HG03565 (cell line): ENCODE results near the gene RNASEH2C.
"Not testable (repeated sequence)": the region's sequence is repeated elsewhere in the genome, so short reads cannot be mapped to it uniquely, and the experiment has no call there.

Experiments used
- ATAC-seq: cut with Tn5 transposase; IDR thresholded peaks from one replicate; pipeline ENCODE4 v1.9.1; 2021; ENCODE audit warnings: mild to moderate bottlenecking, moderate library complexity; ENCODE audit not compliant: unreplicated experiment

RNASEH2C gene

GRCh38 chr11:65717906-65718305 is 2.7 kb downstream of the RNASEH2C start:
- no peak for ATAC-seq

DNA sequence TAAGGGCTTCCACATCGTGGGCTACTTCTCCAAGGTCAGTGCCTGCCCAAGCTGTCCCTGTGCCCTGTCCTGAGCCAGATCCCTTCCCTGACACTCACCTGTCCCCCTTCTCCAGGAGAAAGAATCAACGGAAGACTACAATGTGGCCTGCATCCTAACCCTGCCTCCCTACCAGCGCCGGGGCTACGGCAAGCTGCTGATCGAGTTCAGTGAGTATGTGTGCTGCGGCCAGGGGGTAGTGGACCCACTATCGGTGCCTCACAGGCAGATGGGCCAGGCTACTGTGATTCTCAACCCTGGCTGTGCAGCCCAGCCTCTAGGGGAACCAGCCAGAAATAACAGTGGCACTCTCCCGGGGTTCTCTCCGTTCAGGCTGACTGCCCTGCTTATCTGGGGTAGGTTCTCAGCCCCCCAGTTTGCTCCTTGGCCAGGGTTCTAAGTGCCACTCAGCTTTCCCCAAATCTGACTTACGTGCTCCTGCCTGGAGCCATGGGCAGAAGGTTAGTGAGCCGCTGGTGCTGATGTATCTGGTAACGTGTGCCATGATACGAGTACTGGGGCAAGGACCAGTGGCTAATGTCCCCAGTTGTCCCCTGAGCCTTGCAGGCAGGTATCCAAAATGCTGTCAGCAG is 3.7 kb downstream of the RNASEH2C start:
- ATAC-seq, result no peak

DNA sequence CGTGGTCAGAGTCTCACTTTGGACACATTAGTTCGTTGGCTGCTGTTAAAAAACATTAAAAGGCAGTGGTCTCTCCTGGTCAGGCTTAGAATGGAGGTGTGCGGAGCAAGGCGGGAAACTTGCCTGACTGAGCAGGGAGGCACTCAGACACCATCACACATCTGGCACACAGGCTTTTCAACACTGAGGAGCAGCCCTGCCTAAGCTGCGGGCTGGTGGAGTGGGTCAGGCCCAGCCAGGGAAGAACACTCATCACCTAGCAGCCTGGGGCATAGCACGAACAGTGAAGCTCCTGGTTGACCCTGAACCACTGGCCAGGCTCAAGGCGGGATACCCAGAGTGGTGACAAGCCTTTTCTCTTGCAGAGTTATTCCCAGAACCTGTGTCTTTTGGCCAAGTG is 4.3 kb downstream of the RNASEH2C start:
- no peak for ATAC-seq

DNA sequence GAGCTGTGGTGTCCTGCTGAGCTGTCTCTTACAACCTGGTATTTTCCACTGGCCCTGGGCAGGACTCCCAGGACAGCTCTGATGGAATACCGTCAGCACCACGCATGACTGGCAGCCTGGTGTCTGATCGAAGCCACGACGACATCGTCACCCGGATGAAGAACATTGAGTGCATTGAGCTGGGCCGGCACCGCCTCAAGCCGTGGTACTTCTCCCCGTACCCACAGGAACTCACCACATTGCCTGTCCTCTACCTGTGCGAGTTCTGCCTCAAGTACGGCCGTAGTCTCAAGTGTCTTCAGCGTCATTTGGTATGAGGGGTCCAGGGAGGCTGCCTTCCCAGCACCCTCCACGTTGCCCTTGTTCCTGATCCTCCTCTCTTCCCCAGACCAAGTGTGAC is 6.2 kb downstream of the RNASEH2C start:
- ATAC-seq, result no peak

- no peak for ATAC-seq
Measured at GRCh38 chr11:65713212-65713969, 7.2 kb downstream of the RNASEH2C start.

DNA sequence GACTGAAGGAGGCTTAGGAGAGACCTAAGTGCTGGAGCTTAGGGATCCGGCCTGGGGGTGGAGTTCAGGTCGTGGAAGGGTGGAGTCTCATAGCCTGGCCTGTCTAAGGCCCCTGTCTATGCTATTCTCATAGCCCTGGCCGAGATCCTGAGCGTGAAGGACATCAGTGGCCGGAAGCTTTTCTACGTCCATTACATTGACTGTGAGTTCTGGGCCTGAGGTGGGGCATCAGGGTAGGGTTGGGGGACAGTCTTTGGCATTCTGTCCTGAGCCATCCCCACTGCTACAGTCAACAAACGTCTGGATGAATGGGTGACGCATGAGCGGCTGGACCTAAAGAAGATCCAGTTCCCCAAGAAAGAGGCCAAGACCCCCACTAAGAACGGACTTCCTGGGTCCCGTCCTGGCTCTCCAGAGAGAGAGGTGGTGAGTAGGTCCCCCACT is 7.9 kb downstream of the RNASEH2C start:
- no peak for ATAC-seq

- peak; percentile 75 for ATAC-seq
Measured at GRCh38 chr11:65711785-65712632, 8.6 kb downstream of the RNASEH2C start, which contains the start of gene KAT5. TSS of gene KAT5 (plus strand) at chr11:65712252. CDS start at chr11:65712268, 16 bp downstream.

DNA sequence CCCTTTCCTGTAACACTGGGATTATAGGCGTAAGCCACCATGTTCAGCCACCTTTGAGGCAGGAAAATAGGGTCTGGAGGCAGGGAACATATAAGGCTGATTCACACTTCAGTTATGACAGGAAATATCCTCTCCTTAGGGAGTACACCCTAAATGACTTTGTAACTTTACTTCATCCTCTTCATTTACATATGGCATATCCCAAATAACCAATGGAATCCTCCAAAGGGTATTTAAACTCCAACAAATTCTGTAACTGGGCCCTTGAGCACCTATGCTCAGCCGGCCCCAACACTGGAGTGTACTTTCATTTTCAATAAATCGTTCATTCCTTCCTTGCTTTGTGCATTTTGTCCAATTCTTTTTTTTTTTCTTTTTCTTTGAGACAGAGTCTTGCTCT is 10.2 kb downstream of the RNASEH2C start:
- no peak for ATAC-seq

- no peak for ATAC-seq
Measured at GRCh38 chr11:65709661-65710060, 10.9 kb downstream of the RNASEH2C start.

DNA sequence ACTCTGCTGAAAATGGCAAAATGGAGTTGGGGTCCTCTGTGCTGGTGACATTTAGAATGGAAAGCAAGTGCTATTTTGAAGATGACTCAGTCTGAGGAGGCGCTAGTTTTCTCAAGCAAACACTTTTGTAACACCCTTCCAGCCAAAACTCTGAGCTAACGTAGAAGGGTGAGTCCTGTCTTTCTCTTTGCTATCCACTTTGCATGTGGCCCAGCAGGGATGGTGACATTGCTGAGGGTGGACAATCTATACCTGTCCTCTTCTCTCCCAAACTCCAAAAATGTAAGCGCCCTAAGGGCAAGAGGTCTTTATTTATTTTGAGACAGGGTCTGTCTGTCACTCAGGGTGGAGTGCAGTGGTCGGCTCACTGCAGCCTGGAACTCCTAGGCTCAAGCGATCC is 12.1 kb downstream of the RNASEH2C start:
- no peak for ATAC-seq

- ATAC-seq, result not testable (repeated sequence)
Measured at GRCh38 chr11:65707002-65707401, 13.6 kb downstream of the RNASEH2C start.

- ATAC-seq, result not testable (repeated sequence)
Measured at GRCh38 chr11:65706303-65706763, 14.3 kb downstream of the RNASEH2C start.

DNA sequence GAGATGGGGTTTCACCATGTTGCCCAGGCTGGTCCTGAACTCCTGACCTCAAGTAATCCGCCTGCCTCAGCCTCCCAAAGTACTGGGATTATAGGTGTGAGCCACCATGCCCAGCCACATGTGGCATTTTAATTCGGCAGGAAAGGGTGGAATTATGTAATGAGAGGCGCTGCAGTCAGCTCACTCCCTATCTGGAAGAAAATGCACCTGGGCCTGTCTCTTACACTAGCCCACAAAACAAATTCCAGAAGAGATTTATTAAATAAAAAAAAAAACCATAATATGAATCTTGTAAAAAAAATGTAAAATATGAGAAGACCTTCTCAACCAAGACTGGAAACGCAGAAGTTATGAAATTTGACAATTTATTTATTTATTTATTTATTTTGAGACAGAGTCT is 16.8 kb downstream of the RNASEH2C start:
- no peak for ATAC-seq

DNA sequence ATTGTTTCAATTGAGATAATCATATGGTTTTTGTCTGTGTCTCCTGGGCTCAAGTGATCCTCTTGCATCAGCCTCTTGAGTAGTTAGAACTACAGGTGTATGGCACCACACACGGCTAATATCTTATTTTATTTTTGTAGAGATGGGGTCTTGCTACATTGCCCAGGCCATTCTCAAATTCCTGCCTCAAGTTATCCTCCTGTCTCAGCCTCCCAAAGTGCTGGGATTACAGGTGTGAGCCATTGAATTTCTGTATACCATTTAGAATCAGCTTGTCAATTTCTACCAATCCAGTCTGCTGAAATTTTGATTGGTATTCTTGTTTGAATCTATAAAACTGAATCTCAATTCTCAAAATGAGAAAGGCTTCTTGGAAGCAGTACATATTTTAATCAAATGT is 18.9 kb downstream of the RNASEH2C start:
- ATAC-seq, result no peak

GRCh38 chr11:65700399-65700798 is 20.2 kb downstream of the RNASEH2C start:
- ATAC-seq, result no peak

- ATAC-seq, result no peak
Measured at GRCh38 chr11:65699306-65699705, 21.3 kb downstream of the RNASEH2C start.

DNA sequence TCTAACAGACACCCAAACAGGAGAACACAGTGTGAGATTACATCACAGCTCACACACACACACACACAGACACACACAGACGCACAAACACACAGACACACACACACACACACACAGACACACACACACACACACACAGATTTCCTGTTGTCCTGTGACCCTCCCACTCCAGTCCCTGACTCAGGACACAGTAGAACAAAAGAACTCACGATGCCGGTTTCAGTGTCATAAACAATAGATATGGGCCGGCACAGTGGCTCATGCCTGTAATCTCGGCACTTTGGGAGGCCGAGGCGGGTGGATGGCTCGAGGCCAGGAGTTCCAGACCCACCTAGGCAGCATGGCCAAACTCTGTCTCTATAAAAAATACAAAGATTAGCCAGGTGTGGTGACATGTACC is 22.4 kb downstream of the RNASEH2C start:
- ATAC-seq, result no peak

DNA sequence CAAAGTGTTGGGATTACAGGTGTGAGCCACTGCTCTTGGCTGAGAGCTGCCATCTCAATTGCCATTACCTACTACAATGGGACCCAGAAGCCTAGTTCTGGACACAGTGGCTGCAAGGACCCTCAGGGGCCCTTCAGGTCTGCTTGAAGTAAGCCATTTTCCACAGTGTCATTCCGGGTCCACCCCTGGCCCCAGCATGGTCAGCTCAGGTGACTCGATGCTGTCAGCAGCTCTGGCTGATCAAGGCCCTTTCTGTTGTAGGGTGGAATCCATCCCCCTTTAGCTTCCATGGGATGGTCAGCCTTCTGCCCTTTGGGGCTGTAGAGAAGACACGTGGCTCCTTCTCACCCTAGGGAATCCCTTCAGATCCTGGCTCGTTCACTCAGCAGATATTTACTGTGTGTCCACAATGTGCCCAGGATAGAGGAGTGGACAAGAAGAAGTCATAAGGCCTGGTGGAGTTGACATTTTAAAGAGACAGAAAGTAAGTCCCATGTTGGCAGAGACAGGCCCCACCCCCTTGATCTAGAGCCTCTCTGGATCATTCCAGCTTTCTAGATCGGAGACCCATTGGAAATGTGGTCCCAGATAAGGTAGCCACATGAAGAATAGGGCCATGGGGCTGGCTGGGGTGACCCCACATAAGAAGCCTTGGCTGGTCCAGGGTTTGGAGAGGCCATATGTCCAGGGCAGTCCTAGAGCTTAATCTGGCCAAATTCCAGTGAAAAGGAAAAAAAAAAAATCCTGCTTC is 23.6 kb downstream of the RNASEH2C start:
- no peak for ATAC-seq

- no peak for ATAC-seq
Measured at GRCh38 chr11:65695459-65696241, 24.9 kb downstream of the RNASEH2C start.

DNA sequence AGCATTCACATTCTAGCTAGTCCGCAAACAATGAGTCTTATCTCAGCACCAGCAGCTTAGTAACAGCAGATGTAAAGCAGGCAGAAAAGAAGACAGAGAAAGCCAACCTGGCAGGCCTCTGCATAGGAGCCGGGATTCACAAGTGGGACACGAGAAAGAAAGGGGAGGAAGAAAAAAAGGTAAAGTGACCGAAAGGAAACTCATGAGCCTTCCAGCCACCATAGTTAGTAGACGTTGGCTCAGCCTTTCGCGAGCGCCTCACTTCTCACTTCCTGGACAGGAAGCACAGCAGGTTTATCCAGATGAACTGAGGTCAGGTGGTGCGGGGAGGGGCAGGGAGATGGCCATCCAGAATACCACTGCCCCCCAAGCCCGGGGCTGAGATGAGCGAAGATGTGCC is 28.2 kb downstream of the RNASEH2C start:
- no peak for ATAC-seq
